Right lobe of liver (tissue), 6 donors: ENCODE data around the gene PEDS1. TPM values are rescaled to one million over a fixed set of nuclear protein-coding genes. Genes with fewer than 3 reads are reported as not detected.
A peak's percentile ranks its signal among the peaks of the same experiment; 100 is the strongest.

Source experiments
- ATAC-seq, 4 donors: fragments of 200-7000 bp; cut with Tn5 transposase; one replicate each; pipeline ENCODE4 v1.9.1; 2020; ENCODE audit warnings: mild to moderate bottlenecking in 4 of 4, moderate library complexity in 4 of 4
- DNase-seq, 3 donors: peaks; one replicate each; pipeline ENCODE4 v3.0.0-alpha.2; 2020
- H3K27ac ChIP-seq, 3 donors: fragments of 200-600 bp; one replicate each; pipeline ENCODE4 v1.8.0; 2022
- H3K27me3 ChIP-seq, 2 donors: fragments of 200-600 bp; one replicate each; pipeline ENCODE4 v1.8.0; 2022
- H3K36me3 ChIP-seq, 4 donors: fragments of 200-600 bp; sonication (generic) in 1 of 4; one replicate each; pipeline versions ENCODE4 v1.5.1 to v1.8.0; 2017 to 2022; ENCODE audit warnings: control low read depth in 1 of 4
- H3K4me1 ChIP-seq, 4 donors: fragments of 200-600 bp; sonication (generic) in 1 of 4; one replicate each; pipeline versions ENCODE4 v1.5.1 to v1.8.0; 2017 to 2022; ENCODE audit warnings: control low read depth in 1 of 4
- H3K4me3 ChIP-seq, 3 donors: fragments of 200-600 bp; one replicate each; pipeline ENCODE4 v1.8.0; 2022
- H3K9me3 ChIP-seq, 4 donors: fragments of 200-600 bp; sonication (generic) in 1 of 4; one replicate each; pipeline versions ENCODE4 v1.5.1 to v1.8.0; 2017 to 2022; ENCODE audit warnings: control low read depth in 1 of 4
- CTCF ChIP-seq, 4 donors: fragments of 200-600 bp in 3 of 4; fragments of 450-650 bp in 1 of 4; IDR thresholded peaks; one replicate each; pipeline versions ENCODE4 v1.5.1 to v1.8.0; 2016 to 2022; ENCODE audit warnings: antibody characterized with exemption in 4 of 4, mild to moderate bottlenecking in 2 of 4
- POLR2A ChIP-seq: fragments of 450-650 bp; IDR thresholded peaks from one replicate; pipeline ENCODE4 v1.6.1; 2017; ENCODE audit warnings: antibody characterized with exemption, mild to moderate bottlenecking
- WGBS: methylation state at CpG from one replicate; pipeline ENCODE4 v1.1.6; 2018; ENCODE audit warnings: low coverage, low lambda C conversion rate; ENCODE audit not compliant: insufficient coverage; ENCODE audit errors: missing lambda C conversion rate; 5-methylcytosine and 5-hydroxymethylcytosine counted together
- intact Hi-C, 2 donors: fragments of 100-400 bp; cut with DNase I; formaldehyde crosslinking; loops; one replicate each; pipeline versions ENCODE4 v1.11.2 to v1.14.1; 2022
- total RNA-seq, 6 experiments: library from RNA; depleted of rRNA in 2 of 6; stranded (reverse); fragments of >200 nt in 2 of 6; fragmentation: NEBNext Ultra II Directional in 3 of 6; extraction: Animal tissue kit (Norgen Biotek cat#: 25700) in 3 of 6; gene quantifications; one replicate each; pipeline versions ENCODE4 v1.1.0 to v1.2.4, GENCODE V29; 2016 to 2023
- donor health status: DM: no; HTN: yes; CAD: no.
- donor health status: DM: no; HTN: no; CAD: no.
- donor health status: DM: no; HTN: no; CAD: no.
- donor health status: DM: no; HTN: yes; CAD: no.
- donor health status: DM: no; HTN: yes; CAD: no.

The PEDS1 gene
- total RNA-seq, 6 experiments from 2014 or later = 6.9 to 25.3 (median 13.7) TPM

GRCh38 chr20:50195524-50196120, 42.1 kb upstream of the PEDS1 start:
- intact Hi-C loops = no loop called here
- Histone ChIP-seq H3K27ac (peak overlapping the region; percentile 98), H3K27me3 (no peaks in the 10 kb centered on the region), H3K4me3 (no peak overlapping the region), H3K9me3 (peaks cover 0 to 3% (median 0%) of the 10 kb centered on the region in 4 donors), H3K4me1 (no peaks in the 10 kb centered on the region), H3K36me3 (peaks cover 0 to 13% (median 7%) of the 10 kb centered on the region in 4 donors)
- ATAC-seq = no peak
- DNase-seq = peak in 1 of 3 donors; percentile 48
- TF ChIP-seq POLR2A (no peak), CTCF (IDR thresholded peaks at IDR 0.05) (no peak)
- 34% methylated on average over 12 of the region's 13 CpGs for WGBS

GRCh38 chr20:50194831-50195523, 41.5 kb upstream of the PEDS1 start:
- Histone ChIP-seq H3K9me3 (peaks cover 0 to 3% (median 0%) of the 10 kb centered on the region in 4 donors), H3K27ac (peak overlapping the region; percentile 98), H3K4me3 (peak overlapping the region in 2 of 3 donors; percentile 67 to 88), H3K36me3 (peaks cover 0 to 13% (median 7%) of the 10 kb centered on the region in 4 donors), H3K4me1 (no peaks in the 10 kb centered on the region), H3K27me3 (no peaks in the 10 kb centered on the region)
- WGBS = 12% methylated on average over 6 of the region's 8 CpGs
- DNase-seq (peak in 1 of 3 donors; percentile 79), ATAC-seq (peak in 2 of 4 donors; percentile 1 to 6)
- intact Hi-C loops = loop anchor here (5.0 kb wide), 3 partner anchors 112 to 382 kb away; no protein-coding TSS in a partner anchor
- TF ChIP-seq POLR2A (peak; percentile 31), CTCF (IDR thresholded peaks at IDR 0.05) (no peak)

GRCh38 chr20:50194422-50194830, 40.9 kb upstream of the PEDS1 start:
- H3K9me3 ChIP-seq = peaks cover 0 to 2% (median 0%) of the 10 kb centered on the region in 4 donors
- intact Hi-C loops = loop anchor here (5.0 kb wide), 3 partner anchors 113 to 383 kb away; no protein-coding TSS in a partner anchor
- peaks cover 0 to 5% (median 0%) of the 10 kb centered on the region in 4 donors for H3K4me1 ChIP-seq
- 20% methylated on average over 5 of the region's 7 CpGs for WGBS
- no peak for TF ChIP-seq CTCF (IDR thresholded peaks at IDR 0.05)
- TF ChIP-seq POLR2A = no peak
- peak; percentile 61 to 71 (median 70) for DNase-seq
- ATAC-seq = peak in 1 of 4 donors; percentile 0
- peaks cover 0 to 13% (median 7%) of the 10 kb centered on the region in 4 donors for H3K36me3 ChIP-seq
- H3K27ac ChIP-seq = peak overlapping the region; percentile 98
- peak overlapping the region; percentile 67 to 88 (median 85) for H3K4me3 ChIP-seq
- no peaks in the 10 kb centered on the region for H3K27me3 ChIP-seq

- ATAC-seq = peak; percentile 6 to 16 (median 11)
- TF ChIP-seq POLR2A (peak; percentile 53), CTCF (IDR thresholded peaks at IDR 0.05) (no peak)
- Histone ChIP-seq H3K9me3 (no peaks in the 10 kb centered on the region), H3K4me1 (peaks cover 0 to 8% (median 0%) of the 10 kb centered on the region in 4 donors), H3K27me3 (no peaks in the 10 kb centered on the region), H3K27ac (peak overlapping the region; percentile 98), H3K4me3 (peak overlapping the region; percentile 67 to 88 (median 85)), H3K36me3 (peaks cover 0 to 13% (median 7%) of the 10 kb centered on the region in 4 donors)
- intact Hi-C loops = loop anchor here (5.0 kb wide), 3 partner anchors 113 to 383 kb away; no protein-coding TSS in a partner anchor
- WGBS = 8% methylated on average over 7 of the region's 16 CpGs
- peak; percentile 76 to 88 (median 76) for DNase-seq
Observed at GRCh38 chr20:50193836-50194421, 40.4 kb upstream of the PEDS1 start.
